NCI-H2196 treated with DMSO at 0.1 percent for 48 hours (cell line): ENCODE results near the gene HSPB2.
"Not testable (repeated sequence)": the region's sequence is repeated elsewhere in the genome, so short reads cannot be mapped to it uniquely, and the experiment has no call there.

Experiments used
- DNase-seq: peaks from one replicate; lab custom pipeline; 2025; ENCODE audit not compliant: unreplicated experiment; lab: John Stamatoyannopoulos, UW

HSPB2 gene

GRCh38 chr11:111912535-111912934, at the start of gene HSPB2:
Gene HSPB2, plus strand, starts transcription at chr11:111912734. Its CDS starts 96 bp downstream, at chr11:111912830.
- DNase-seq, result no peak

GRCh38 chr11:111870113-111870512, 42.4 kb upstream of the HSPB2 start:
- DNase-seq, result no peak

- DNase-seq, result no peak
Observed at GRCh38 chr11:111870522-111870885, 42.0 kb upstream of the HSPB2 start.

- peak; percentile 58 for DNase-seq
Observed at GRCh38 chr11:111870886-111871692, 41.4 kb upstream of the HSPB2 start, which contains the start of gene ALG9. Gene ALG9, minus strand, starts transcription at chr11:111871581. Its CDS starts 99 bp downstream, at chr11:111871482.

GRCh38 chr11:111871693-111872161, 40.8 kb upstream of the HSPB2 start:
- DNase-seq, result no peak

- no peak for DNase-seq
Observed at GRCh38 chr11:111878385-111878848, 34.1 kb upstream of the HSPB2 start.

GRCh38 chr11:111878849-111879636, 33.5 kb upstream of the HSPB2 start, which contains the start of the genes CFAP68 and FDXACB1:
Gene CFAP68, plus strand, starts transcription at chr11:111879541. Its CDS starts 20 bp downstream, at chr11:111879561.
Gene FDXACB1, minus strand, starts transcription at chr11:111879165. Its CDS starts 33 bp downstream, at chr11:111879132.
- DNase-seq, result peak; percentile 97

- no peak for DNase-seq
Observed at GRCh38 chr11:111879637-111879960, 32.9 kb upstream of the HSPB2 start.

GRCh38 chr11:111882202-111882601, 30.3 kb upstream of the HSPB2 start:
- no peak for DNase-seq

- not testable (repeated sequence) for DNase-seq
Observed at GRCh38 chr11:111885053-111885452, 27.5 kb upstream of the HSPB2 start.

GRCh38 chr11:111886032-111886431, 26.5 kb upstream of the HSPB2 start:
- no peak for DNase-seq

GRCh38 chr11:111886844-111887243, 25.7 kb upstream of the HSPB2 start:
- no peak for DNase-seq

- DNase-seq, result no peak
Observed at GRCh38 chr11:111905411-111905810, 7.1 kb upstream of the HSPB2 start.

- no peak for DNase-seq
Observed at GRCh38 chr11:111906680-111907079, 5.9 kb upstream of the HSPB2 start.

GRCh38 chr11:111908639-111909305, 3.8 kb upstream of the HSPB2 start:
- DNase-seq, result no peak

GRCh38 chr11:111909378-111909777, 3.2 kb upstream of the HSPB2 start:
- DNase-seq, result no peak

GRCh38 chr11:111910676-111911562, 1.6 kb upstream of the HSPB2 start:
- DNase-seq, result no peak

- no peak for DNase-seq
Observed at GRCh38 chr11:111911563-111912401, 752 bp upstream of the HSPB2 start, which contains the start of gene CRYAB. Gene CRYAB, minus strand, starts transcription at chr11:111911770. Its CDS starts 46 bp downstream, at chr11:111911724.
